NOMO-1 (cell line): ENCODE results near the gene COX8A.

Experiments used
- DNase-seq, 2 experiments: peaks; one replicate each; lab custom pipeline; 2025; ENCODE audit not compliant: unreplicated experiment in 2 of 2; lab: John Stamatoyannopoulos, UW

COX8A gene

DNA sequence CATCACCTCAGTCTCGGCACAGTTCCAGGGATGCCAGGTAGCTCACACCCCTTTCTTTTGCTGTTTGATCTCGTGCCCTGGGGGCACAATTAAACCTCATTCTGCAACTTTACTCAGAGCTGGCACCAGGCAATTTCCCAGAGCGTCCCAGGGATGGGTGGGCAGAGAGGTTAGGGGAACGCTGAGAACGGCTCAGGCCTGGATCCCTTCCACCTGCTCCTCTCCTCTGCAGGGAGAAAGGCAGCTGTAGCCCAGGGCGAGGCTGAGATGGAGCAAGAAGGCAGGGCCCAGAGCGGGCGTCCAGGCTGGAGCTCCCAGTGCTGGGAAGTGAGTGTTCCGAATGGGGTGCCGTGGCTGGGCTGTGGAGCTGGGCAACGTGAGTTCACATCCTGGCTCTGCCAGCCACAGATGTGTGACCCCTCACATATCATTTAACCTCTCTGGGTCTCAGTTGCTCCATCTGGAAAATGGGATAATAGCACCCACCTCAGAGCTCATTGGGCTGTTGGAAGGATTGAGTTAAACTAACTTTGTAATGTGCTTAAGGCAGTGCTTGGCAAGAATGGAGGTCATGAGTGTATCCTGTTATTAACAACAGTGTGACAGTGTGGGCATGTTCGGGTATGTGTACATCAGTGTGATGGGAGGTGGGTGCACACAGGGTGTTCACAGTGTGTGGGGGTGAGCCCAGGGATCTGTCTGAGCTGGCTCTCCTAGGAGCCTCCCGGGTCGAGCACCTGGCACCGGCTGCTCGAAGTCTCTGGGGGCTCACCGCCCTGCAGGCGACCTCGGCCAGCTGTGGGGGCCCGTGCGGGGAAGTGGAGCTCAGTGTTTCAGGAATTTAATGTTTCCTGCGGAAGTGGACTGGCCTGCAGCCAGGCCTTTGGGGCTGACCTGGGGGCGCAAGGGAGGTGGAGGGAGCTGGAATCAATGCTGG lies 27.3 kb downstream of the COX8A start:
- no peak for DNase-seq

DNA sequence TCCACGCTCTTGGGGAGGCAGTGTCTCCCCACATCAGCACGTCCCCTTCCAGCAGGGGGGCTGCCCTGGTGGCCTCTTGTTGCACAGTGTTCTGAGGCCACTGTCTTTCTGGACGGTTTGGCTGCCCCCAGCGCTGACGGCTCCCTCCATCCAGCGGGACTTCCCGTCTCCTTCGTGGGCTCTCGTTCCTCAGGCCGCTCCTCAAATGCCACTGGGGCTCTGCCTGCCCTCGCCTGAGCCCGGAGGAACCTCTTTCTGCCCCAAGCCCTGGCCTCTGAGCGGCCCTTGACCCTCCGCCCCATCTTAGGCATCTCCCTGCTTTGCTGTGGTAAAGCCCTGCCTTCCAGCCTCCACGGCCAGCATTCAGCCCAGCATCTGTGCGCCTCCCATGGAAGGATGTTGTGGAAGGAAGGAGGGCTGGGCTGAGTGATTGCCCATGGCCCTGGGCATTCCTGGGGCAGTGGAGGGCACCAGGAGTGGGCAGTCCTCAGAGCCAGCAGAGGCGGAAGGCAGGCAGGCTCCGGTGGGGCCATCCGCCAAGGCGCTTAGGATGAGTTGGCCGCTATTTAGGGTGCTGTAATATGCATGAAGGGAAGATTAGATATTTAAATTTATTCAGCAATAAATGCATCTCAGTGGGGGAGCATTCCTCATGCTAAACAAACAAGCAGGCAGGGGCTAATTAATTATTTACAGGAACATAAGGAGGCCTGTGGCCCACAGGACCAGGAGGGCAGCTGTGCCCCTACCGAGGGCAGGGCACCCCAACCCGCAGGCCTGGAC lies 29.6 kb downstream of the COX8A start:
- no peak for DNase-seq

DNA sequence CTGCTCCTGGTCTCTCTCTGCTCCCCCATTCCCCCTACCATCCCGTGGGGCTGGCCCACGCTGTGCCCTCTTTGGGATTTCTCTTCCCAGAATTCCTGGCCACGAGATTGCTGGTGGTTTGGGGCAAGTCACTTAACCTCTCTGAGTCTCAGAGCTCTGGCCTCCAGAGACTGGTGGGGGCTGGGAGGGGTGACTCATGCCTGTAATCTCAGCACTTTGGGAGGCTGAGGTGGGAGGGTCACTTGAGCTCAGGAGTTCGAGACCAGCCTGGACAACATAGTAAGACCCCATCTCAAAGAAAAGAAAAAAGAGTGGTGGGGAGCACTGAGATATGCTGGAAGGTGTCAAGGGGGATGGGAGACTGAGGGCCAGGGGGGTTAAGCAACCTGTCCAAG lies 30.2 kb downstream of the COX8A start:
- DNase-seq: no peak

DNA sequence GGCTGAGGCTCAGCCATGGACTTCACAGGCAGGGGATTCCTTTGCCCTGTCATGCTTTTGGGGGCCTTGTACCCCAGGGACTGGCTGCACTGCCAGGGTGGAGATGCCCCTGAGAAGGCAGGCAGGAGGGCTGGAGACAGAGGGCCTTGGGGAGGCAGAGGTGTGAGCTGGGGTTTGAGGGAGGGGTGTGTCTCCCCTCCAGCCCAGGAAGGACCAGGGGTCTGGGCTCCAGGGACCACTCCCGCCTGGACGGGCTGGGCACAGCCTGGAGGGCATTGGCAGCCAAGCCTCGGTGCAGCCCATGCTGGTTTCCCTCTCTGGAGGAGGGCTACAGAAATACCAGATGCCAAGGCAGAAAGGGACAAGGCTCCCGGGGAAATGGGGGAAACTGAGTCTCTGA lies 31.3 kb downstream of the COX8A start:
- DNase-seq: no peak

DNA sequence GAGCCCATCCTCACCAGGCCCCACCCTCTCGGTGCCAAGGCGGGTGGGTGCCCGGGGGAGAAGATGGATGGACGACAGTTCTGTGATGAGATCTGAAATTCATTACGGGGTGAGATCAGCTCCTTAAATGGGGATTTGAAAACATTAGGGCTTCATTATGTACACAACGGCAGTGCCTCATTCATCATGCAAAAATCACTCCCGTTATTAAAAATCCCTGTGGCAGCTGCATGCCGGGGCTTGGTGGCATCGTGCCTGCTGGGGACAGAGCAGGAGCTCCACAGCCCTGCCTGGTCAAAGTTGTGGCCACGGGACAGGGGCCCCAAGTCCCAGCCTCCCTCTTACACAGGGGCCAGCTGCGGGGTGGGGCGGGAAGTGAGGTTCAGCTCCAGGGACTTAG lies 32.0 kb downstream of the COX8A start:
- DNase-seq: no peak

DNA sequence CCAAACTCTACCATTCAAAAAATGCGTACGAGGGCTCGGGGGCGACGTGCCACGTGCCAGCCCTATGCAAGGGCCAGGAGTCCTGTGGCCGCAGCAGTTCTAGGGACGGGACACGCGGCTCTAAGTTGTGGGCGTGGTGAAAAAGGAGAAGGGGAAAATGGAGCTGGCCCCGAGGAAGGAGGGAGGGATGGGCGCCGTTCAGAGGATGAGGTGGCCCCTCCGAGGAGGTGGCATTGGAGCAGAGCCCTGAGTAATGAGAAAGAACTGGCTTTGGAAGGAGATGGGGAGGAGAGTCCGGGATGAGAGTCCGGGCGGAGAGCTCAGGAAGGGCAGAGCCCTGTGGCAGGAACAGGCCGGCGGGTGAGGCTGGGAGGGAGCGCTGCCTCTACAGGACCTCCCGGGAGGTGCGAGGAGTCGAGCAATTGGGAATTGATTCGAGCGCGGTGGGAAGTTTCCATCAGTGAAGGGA lies 32.8 kb downstream of the COX8A start:
- peak; percentile 33 to 51 for DNase-seq

DNA sequence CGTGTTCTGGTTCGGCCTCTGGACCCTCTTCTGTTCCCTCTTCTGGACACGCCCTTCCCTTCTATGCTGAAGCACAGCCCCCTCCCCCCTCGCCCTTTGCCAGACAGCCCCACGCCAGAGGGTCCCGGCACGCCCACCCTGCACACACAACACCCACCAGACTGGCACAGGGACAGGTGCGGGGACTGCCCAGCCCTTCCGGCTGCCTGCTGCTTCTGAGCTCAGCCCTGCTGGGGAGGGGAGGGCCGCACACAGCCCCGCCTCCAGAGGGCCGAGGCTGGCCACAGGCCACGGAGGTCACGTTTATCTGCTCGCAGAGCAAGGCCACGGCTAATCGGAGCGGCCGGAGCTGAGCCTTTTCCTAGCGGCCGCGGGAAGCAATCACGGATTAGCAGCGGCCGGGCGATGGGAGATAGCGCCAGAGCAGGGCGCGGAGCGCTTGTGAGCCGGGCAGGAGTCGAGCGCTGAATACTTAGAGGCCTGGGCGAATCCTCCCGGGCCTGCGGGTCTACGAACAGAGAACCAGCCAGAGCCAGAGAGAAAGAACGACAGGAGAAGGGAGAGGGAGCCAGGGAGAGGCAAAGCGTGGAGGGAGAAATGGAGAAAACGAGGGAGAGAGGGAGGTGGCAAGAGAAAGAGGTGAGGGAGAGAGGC lies 33.3 kb downstream of the COX8A start:
- DNase-seq: no peak

DNA sequence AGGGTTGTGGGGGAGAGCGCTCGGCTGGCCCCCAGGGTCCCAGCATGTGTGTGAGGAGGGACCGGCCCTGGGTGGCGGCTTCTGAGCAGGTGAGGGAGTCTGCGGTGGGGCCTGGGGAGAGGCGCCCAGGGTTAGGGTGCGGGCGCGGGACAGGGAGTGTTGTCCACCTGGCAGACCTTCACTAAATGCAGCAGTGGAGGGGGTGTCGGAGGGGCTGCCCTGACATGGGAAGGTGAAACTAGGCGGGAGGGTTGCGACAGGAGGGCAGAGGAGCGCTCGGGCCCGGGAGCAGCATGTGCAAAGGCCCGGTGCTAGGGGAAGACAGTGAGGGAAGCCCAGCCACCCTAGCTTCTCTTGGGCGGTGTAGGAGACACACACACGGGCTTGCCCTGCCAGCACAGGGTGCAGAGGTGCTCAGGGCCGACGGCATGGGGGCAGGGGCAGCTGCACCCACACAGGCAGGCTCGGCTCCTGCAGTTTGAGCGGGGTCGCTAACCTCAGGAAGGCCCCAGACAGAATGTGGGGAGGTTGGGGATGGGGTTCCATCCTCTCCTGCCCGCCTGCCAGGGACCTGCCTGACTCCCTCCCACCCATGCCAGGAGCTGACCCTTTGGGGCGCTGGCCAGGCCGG lies 34.0 kb downstream of the COX8A start:
- DNase-seq: no peak

DNA sequence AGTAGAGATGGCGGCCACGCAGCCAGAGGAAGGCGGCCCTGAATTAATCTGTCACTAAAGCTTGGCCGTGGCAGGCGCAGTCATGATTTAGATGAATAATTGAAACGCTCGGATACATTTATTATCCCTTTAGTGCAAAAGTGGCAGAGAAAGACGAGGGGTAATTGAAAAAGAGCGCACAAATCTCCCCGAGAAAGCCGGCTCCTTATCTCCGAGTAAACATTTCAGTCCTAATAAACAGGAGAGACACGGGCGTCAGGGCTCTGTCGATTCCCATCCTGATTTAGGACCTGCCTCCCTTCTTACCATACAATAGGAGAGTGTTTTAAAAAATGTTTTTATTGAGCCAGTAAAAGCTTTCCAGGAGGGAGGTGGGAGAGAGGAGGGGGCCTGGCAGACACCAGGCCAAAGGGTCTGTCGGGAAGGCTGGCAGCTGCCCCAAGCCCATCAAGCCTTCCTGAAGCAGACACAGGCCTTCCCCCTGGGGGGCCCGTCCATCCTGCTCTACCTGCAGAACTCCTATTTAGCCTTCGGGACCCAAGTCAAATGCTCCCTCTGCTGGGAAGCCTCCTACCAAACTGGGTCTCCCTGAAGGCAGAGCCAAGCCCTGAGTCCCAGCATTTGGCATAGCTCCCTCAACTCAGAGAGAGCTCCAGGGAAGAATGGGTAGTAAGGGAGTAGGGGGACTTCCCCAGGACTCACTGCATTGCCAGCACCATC lies 34.7 kb downstream of the COX8A start:
- DNase-seq: no peak

DNA sequence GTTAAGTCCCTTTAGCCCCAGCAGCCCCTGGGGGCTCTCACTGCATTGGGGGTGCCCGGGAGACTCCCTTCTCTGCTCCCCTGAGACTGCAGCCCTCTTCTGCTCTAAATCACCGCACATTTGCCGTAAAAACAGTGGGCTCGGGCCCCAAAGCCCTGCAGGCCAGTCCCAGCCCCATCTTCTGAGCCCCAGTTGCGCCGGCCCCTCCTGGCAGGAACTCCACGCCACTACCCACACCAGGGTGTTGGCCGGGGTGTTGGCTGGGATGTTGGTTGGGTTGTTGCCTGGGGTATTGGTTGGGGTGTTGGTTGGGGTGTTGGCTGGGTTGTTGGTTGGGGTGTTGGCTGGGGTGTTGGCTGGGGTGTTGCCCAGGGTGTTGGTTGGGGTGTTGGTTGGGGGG lies 35.3 kb downstream of the COX8A start:
- DNase-seq: no peak

DNA sequence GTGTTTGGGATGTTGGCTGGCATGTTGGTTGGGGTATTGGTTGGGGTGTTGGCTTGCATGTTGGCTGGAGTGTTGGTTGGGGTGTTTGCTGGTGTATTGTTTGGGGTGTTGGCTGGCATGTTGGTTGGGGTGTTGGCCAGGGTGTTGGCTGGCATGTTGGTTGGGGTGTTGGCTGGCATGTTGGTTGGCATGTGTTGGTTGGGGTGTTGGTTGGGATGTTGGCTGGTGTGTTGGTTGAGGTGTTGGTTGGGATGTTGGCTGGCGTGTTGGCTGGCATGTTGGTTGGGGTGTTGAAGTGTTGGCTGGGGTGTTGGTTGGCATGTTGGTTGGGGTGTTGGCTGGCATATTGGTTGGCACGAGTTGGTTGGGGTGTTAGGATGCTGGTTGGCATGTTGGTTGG lies 36.4 kb downstream of the COX8A start:
- no peak for DNase-seq

DNA sequence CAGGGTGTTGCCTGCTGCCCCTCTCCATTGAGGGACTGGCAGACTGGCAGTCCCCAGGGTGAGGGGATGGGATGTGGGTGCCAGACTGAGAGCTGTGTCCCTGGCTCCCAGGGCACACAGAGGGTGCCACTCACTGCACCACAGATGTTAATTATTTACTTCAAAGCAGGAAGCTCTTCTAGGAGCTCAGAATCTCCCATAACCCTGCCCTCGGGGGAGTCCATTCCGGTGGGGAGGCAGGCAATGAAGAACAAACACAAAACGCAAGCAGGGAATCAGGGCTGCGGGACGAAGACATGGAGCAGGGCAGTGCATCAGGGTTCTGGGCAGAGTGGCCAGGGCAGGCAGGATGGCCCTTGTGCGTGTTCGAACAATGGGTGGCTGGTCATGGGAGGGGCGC lies 37.0 kb downstream of the COX8A start:
- no peak for DNase-seq

DNA sequence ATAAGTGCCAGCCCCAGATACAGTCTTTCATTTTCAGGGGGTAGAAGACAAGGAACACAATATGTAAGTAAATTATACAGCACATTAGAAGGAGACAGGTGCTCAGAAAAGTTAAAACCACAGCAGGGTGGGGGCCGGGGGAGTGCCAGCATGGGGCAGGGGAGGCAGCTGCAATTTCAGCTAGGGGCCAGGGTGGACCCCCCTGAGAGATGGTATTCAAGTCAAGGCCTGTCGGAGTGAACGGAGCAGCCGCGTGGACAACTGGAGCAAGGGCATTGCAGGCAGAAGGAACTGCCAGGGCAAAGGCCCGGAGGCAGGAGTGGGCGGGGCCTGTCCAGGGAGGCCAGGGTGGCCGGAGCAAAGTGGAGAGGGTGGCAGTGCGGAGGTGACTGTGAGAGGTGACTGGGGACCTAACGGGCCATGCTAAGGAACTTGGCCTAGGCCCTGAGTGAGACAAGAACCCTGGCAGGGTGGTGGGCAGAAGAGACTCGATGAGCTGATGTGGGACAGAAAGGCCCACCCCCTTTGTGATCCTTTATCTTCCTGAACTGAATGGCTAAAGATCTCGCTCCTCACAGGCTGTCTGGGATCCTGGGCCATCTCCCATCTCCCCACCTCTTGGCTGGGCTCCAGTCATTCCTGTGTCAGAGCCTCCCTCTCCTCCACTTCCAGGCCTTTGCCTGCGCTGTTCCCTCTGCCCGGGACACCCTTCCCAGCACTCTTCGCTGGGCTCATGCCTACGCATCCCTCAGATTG lies 38.9 kb downstream of the COX8A start:
- no peak for DNase-seq

DNA sequence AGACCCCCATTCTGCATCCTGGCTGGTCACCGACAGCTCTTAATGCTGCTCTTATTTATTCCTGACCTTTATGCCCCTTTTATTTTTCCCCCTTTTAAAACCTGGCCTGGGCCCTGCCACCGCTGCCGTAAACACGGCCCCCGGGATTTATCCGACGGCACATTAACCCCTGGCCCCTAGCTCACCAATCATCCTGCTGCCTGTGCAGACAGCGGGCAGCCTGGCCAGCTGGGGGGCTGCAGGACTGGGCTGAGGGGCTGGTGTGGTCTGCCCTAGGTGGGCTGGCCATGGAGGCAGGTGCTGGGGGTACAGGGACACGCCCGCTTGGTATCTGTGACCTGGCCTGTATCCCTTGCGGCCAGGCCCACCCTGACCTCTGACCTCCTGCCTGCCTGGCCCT lies 39.9 kb downstream of the COX8A start:
- DNase-seq: no peak

DNA sequence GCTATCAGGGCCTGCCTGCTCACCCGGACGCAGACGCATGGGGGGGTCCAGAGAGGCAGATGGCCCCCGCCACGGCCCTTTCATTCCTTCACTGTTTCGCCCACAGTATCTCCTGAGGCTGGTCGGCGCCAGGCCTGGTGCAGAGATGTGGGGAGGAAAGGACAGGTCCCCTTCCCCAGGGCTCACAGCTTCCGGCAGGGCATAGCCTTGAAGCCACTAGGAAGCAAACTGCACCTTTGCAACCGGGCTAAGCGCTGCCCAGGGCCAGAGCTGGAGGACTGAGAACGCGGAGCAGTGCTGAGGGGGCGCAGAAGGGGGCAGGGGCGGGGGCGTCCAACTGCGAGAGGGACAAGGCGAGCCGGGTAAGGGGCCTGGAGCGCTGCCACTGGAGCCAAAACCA lies 41.1 kb downstream of the COX8A start:
- DNase-seq: no peak

DNA sequence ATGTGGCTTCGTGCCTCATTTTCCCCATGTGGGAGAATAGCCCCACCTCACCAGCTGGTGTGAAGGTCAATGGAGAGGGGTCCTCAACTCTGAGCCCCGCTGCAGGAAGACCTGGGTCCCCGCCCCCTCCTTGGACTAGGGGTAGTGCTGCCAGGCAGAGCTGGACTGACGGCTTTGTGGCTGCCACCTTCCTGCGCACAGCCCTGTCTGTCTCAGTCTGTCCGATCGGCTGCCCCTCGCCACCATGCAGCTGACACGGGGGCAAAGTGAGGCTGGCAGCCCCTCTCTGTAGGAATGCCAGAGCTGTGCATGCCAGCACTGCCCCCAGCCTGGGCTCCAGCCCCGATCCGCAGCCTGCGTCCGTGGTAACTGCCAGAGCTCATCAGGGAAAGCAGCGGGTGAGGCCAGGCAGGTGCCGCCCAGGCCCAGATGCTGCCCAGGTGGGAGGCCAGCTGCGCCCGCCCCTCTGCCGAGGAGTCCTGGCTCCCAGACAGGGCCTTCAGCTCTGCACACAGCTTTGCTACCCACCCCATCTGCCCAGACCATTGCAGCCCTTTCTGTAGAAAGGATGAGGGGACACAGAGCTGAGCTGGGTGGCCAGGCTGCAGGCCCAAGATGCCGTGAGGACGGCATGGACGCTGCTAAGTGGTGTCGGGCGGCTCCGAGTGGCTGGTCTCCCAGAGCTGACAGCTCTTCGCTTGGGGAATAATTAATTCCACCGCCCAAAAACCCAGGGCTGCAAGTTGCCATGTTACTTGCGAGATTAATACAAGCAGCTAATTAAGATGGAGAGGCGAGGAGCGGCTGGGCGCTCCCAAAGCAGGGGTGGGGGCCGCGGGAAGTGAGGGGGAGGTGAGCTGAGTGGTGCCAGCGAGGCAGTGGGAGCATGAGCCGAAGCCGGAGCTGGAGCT lies 41.8 kb downstream of the COX8A start:
- no peak for DNase-seq

DNA sequence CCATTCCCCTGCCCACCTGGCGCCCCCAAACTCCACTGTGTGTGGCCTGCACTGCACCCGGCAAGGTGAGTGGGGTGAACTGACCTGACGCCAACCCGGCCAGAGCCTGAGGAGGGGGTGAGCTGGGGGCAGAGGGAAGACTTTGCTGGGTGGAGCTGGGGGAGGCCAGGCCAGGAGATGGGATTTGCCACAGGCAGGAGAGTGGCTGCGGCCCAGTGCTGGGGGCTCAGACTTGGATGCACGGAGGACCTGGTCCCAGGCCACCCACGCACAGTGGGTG lies 43.5 kb downstream of the COX8A start:
- no peak for DNase-seq

DNA sequence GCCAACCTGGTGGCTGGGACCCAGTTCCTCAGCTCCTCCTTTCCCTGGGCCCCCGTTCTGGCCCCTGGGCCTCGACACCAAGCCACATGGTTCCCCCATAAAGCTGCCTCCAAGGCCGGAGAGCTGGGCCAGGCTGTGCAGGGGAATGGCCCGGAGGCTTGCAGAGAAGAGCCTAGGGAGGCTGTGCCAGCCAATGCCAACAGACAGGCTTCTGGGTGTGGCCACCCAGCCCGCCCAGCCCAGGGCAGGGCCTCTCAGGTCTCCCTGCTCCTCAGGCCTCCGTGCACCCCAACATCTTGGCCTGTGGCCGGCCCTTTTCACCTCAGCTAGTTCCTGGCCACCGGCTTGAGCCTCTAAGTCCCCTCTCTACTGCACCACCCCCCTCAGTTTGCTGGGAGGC lies 43.9 kb downstream of the COX8A start:
- DNase-seq: no peak
